Loucy (cell line): ENCODE data around the gene KRT37.

Source experiments
- H2AFZ ChIP-seq: fragments of 200-600 bp; sonication (generic); 2 replicates; pipeline ENCODE4 v1.6.0; 2016; ENCODE audit warnings: antibody characterized with exemption, mild to moderate bottlenecking, low read length, moderate library complexity
- H3F3A ChIP-seq: fragments of 200-600 bp; 2 replicates; pipeline ENCODE4 v1.6.0; 2016; ENCODE audit warnings: antibody characterized with exemption, low read depth, mild to moderate bottlenecking
- H3K27me3 ChIP-seq: fragments of 200-600 bp; sonication (generic); 2 replicates; pipeline ENCODE4 v1.6.1; 2014; ENCODE audit warnings: low read length, mild to moderate bottlenecking; ENCODE audit not compliant: insufficient read depth, poor library complexity, severe bottlenecking
- H3K36me3 ChIP-seq: fragments of 200-600 bp; sonication (generic); 2 replicates; pipeline ENCODE4 v1.6.1; 2016; ENCODE audit warnings: low read length; ENCODE audit not compliant: insufficient read depth
- H3K4me1 ChIP-seq: fragments of 200-600 bp; sonication (generic); 2 replicates; pipeline ENCODE4 v1.5.1; 2014; ENCODE audit warnings: low read length, mild to moderate bottlenecking; ENCODE audit not compliant: insufficient read depth, poor library complexity, severe bottlenecking
- H3K4me2 ChIP-seq: fragments of 200-600 bp; sonication (generic); 2 replicates; pipeline ENCODE4 v1.6.0; 2014; ENCODE audit warnings: antibody characterized with exemption, low read length, low read depth, mild to moderate bottlenecking; ENCODE audit not compliant: poor library complexity, severe bottlenecking
- H3K4me3 ChIP-seq: fragments of 200-600 bp; sonication (generic); 2 replicates; pipeline ENCODE4 v1.5.1; 2014; ENCODE audit warnings: low read length, mild to moderate bottlenecking, mixed read lengths; ENCODE audit not compliant: poor library complexity, severe bottlenecking
- H3K79me2 ChIP-seq: fragments of 200-600 bp; sonication (generic); 2 replicates; pipeline ENCODE4 v1.6.1; 2014; ENCODE audit warnings: low read length; ENCODE audit not compliant: insufficient read depth
- H3K9ac ChIP-seq: fragments of 200-600 bp; sonication (generic); 2 replicates; pipeline ENCODE4 v1.6.0; 2014; ENCODE audit warnings: mild to moderate bottlenecking, low read depth, low read length, moderate library complexity; ENCODE audit not compliant: poor library complexity, severe bottlenecking
- H3K9me2 ChIP-seq: fragments of 200-600 bp; sonication (generic); replicated peaks from 2 replicates; pipeline ENCODE4 v1.6.1; 2016; ENCODE audit warnings: low read depth, low read length, mixed read lengths
- H3K9me3 ChIP-seq: fragments of 200-600 bp; sonication (generic); 2 replicates; pipeline ENCODE4 v1.6.1; 2014; ENCODE audit warnings: mild to moderate bottlenecking, antibody characterized with exemption, low read length, low read depth; ENCODE audit not compliant: insufficient read depth
- H4K20me1 ChIP-seq: fragments of 200-600 bp; sonication (generic); 2 replicates; pipeline ENCODE4 v1.6.0; 2014; ENCODE audit warnings: antibody characterized with exemption, low read length, mild to moderate bottlenecking; ENCODE audit not compliant: insufficient read depth, poor library complexity, severe bottlenecking
- EZH2phosphoT487 ChIP-seq: fragments of 200-600 bp; IDR thresholded peaks from 2 replicates; pipeline ENCODE4 v1.6.1; 2018; ENCODE audit warnings: antibody characterized with exemption, mild to moderate bottlenecking, moderate library complexity, borderline replicate concordance
- TF ChIP-seq, protein P1 (sequence below): fragments of 200-600 bp; sonication (generic); conservative IDR thresholded peaks from 2 replicates; pipeline ENCODE4 v1.5.1; 2014; ENCODE audit warnings: mild to moderate bottlenecking, antibody characterized with exemption, low read length

The KRT37 gene

GRCh38 chr17:41463746-41464145 is 39.4 kb upstream of the KRT37 start:
- Histone ChIP-seq H3K79me2 (no peaks in the 10 kb centered on the region), H2AFZ (no peak overlapping the region), H3K27me3 (no peaks in the 10 kb centered on the region), H3K4me1 (no peaks in the 10 kb centered on the region), H3K9me2 (no peaks in the 10 kb centered on the region), H3K9me3 (no peaks in the 10 kb centered on the region), H3K4me2 (no peak overlapping the region), H3F3A (no peaks in the 10 kb centered on the region), H3K9ac (no peak overlapping the region), H4K20me1 (no peaks in the 10 kb centered on the region), H3K36me3 (no peaks in the 10 kb centered on the region), H3K4me3 (no peak overlapping the region)
- no peak for TF ChIP-seq EZH2phosphoT487
- TF ChIP-seq, protein P1, sequence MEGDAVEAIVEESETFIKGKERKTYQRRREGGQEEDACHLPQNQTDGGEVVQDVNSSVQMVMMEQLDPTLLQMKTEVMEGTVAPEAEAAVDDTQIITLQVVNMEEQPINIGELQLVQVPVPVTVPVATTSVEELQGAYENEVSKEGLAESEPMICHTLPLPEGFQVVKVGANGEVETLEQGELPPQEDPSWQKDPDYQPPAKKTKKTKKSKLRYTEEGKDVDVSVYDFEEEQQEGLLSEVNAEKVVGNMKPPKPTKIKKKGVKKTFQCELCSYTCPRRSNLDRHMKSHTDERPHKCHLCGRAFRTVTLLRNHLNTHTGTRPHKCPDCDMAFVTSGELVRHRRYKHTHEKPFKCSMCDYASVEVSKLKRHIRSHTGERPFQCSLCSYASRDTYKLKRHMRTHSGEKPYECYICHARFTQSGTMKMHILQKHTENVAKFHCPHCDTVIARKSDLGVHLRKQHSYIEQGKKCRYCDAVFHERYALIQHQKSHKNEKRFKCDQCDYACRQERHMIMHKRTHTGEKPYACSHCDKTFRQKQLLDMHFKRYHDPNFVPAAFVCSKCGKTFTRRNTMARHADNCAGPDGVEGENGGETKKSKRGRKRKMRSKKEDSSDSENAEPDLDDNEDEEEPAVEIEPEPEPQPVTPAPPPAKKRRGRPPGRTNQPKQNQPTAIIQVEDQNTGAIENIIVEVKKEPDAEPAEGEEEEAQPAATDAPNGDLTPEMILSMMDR = no peak

DNA sequence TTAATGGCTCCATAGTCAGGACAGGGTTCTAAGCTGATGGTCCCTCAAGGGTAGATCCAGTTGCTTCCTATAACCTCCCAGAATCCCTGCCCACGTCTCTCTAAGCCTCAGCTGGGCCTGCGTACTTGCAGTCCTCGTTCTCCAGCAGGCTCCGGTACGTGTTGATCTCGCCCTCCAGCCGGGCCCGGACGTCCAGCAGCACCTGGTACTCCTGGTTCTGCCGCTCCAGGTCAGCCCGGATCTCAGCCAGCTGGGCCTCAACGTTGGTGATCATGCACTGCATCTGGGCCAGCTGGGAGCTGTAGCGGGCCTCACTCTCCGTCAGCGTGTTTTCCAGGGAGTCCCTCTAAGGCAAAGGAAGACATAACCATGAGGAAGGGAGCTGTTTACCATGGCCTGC is 38.3 kb upstream of the KRT37 start:
- no peaks in the 10 kb centered on the region for H3F3A ChIP-seq
- no peaks in the 10 kb centered on the region for H3K27me3 ChIP-seq
- no peaks in the 10 kb centered on the region for H3K9me2 ChIP-seq
- no peak overlapping the region for H3K4me2 ChIP-seq
- no peaks in the 10 kb centered on the region for H3K79me2 ChIP-seq
- no peaks in the 10 kb centered on the region for H3K9me3 ChIP-seq
- no peaks in the 10 kb centered on the region for H3K4me1 ChIP-seq
- no peak overlapping the region for H3K4me3 ChIP-seq
- no peaks in the 10 kb centered on the region for H3K36me3 ChIP-seq
- H2AFZ ChIP-seq = no peak overlapping the region
- H4K20me1 ChIP-seq = no peaks in the 10 kb centered on the region
- TF ChIP-seq, protein P1 = no peak
- no peak for TF ChIP-seq EZH2phosphoT487
- no peak overlapping the region for H3K9ac ChIP-seq

GRCh38 chr17:41457676-41458075 is 33.3 kb upstream of the KRT37 start:
- no peak overlapping the region for H3K9ac ChIP-seq
- no peak overlapping the region for H3K4me2 ChIP-seq
- no peaks in the 10 kb centered on the region for H3F3A ChIP-seq
- no peaks in the 10 kb centered on the region for H4K20me1 ChIP-seq
- no peaks in the 10 kb centered on the region for H3K79me2 ChIP-seq
- H3K27me3 ChIP-seq = no peaks in the 10 kb centered on the region
- no peak overlapping the region for H2AFZ ChIP-seq
- H3K4me3 ChIP-seq = no peak overlapping the region
- no peaks in the 10 kb centered on the region for H3K9me2 ChIP-seq
- no peaks in the 10 kb centered on the region for H3K4me1 ChIP-seq
- H3K36me3 ChIP-seq = no peaks in the 10 kb centered on the region
- H3K9me3 ChIP-seq = no peaks in the 10 kb centered on the region
- no peak for TF ChIP-seq EZH2phosphoT487
- TF ChIP-seq, protein P1 = no peak
